ENCODE measurements around the gene TASL.
A peak's percentile ranks its signal among the peaks of the same experiment; 100 is the strongest.
"Not testable (repeated sequence)": the region's sequence is repeated elsewhere in the genome, so short reads cannot be mapped to it uniquely, and the experiment has no call there.

The TASL gene, protein sequence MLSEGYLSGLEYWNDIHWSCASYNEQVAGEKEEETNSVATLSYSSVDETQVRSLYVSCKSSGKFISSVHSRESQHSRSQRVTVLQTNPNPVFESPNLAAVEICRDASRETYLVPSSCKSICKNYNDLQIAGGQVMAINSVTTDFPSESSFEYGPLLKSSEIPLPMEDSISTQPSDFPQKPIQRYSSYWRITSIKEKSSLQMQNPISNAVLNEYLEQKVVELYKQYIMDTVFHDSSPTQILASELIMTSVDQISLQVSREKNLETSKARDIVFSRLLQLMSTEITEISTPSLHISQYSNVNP

DNA sequence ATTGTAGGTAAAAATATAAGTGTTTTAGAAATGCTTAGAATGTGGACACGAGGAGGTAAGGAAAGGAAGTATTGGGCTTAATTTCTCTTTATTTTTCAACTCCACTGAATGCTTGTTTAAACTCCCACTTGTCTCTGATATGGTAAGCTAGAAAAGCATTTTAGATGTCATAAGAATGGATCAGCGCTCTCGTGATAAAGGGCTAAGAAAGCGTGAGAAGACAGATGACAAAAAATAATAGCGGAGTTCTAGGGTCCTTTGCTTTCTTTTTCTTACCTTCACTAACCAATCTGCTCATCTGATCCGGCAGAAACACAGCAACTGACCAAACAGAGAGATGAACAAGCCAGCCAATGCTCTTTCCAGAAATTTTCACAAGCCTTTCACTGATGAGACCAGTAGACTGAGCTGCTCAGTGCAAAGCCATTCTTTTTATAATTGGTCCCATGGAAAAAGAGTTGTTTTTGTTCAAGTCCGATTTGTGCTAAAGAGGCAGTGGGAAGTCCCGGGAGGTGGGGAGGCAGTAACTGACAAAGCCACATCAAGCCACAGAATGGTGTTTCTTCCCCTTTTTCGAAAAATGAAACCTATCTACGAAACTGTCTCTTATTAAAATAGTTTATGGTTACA, at the start of gene TASL:
Gene TASL, minus strand, starts transcription at position 405 of the 630 bp plus-strand sequence. CDS start 17,411 bp downstream, outside the sequence.
- DNase-seq (ENCODE audit: low read depth): no peak

DNA sequence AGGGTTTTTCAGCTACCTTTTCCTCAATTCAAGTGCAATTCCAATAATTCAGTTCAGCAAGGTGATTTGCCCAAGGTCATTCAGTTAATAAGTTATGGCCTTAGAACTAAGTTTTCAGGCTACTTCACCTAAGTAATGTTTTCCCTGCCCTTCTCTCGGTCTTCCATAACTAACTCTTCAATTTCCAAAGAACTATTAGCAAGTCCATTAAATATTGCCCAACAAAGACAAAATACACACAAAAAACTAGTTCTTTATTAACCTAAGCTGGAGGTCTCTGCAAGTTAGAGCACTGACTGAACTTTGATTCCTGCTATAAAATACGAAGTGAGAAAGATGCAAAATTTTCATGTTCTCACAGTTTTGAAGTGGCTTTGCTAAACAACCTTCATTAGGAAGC, 48.8 kb upstream of the TASL start:
- DNase-seq (ENCODE audit: low read depth): no peak

DNA sequence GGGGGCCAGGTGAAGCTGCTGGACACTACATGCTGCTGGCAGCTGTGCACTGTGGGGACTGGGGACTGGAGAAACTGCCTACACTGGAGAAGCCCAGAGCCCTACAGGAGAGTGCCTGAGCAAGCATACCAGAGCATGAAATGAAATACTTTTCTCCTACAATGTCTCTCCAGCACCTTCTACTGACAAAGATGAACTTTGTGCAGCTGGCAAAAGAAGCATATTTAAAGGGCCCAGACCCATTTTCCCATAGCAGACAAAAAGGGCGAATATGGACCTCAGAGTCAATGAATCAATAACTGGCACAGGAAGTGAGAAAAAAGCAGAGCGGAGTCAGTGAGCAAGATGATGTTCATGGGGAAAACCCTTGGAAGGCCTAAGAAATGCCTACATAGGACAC, 44.8 kb upstream of the TASL start:
- DNase-seq (ENCODE audit: low read depth): no peak

DNA sequence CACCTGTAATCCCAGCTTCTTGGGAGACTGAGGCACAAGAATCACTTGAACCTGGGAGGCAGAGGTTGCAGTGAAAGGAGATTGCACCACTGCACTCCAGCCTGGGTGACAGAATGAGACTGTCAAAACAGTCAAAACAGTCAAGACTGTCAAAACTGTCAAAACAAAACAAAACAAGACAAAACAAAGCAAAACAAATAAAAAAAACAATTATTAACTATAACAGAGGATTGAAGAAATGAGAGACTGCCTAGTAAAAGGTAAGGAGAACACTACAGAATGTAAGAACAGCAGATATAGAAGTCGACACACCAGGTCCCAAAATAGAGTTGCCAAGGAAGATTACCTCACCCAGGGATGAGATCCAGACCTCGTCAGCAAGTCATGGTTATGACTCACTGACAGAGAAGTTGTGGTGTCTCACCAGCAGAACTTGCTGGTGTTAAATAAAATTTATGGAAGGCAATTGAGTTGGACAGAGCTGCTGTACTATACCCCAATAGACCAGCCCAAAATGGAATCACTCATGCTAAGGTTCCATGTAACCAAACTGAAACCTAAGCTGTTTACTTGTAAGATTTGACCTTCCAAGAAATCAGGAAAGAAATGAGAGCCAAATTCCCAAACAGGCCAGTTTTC, 43.5 kb upstream of the TASL start:
- peak; percentile 71 for DNase-seq (ENCODE audit: low read depth)

DNA sequence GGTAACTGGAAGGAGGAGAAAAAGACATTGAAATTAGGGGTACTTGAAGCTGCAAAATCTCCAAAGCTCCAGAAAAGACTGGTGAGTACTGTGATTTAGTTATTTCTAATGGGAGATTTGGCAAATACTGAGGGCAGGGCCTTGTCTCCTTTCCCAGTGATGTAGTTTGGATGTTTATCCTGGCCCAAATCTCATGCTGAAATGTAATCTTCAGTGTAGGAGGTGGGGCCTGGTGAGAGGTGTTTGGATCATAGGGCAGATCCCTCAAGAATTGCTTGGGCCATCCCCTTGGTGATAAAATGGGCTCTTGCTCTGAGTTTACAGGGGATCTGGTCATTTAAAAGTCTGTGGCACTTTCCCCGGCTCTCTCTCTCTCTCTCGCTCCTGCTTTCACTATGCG, 42.6 kb upstream of the TASL start:
- no peak for DNase-seq (ENCODE audit: low read depth)

DNA sequence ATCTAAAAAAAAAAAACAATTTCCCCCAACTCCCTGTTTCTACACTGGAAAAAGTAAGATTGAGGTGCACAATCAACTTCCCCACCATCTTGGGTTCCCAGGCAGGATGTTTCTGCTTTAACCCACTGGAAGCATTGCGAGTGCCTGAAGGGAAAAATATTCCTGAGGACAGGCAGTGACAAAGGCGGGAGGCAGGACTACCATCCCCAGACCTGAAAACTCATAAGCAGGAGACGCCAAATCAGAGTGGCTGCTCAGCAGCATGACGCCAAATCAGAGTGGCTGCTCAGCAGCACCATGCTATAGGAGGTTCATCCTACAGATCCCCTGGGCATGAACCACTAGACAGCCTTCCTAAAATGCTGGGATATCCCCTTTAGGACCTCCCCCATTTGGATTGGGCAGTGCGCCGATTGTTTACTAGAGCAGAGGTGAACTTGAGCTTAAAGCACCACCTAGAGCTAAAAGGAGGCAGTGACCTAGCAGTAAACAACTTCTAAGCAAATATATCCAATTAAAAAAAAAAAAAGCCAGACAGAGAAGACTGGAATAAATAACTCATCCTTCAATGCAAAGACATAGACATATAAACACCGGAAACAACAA, 40.7 kb upstream of the TASL start:
- no peak for DNase-seq (ENCODE audit: low read depth)

DNA sequence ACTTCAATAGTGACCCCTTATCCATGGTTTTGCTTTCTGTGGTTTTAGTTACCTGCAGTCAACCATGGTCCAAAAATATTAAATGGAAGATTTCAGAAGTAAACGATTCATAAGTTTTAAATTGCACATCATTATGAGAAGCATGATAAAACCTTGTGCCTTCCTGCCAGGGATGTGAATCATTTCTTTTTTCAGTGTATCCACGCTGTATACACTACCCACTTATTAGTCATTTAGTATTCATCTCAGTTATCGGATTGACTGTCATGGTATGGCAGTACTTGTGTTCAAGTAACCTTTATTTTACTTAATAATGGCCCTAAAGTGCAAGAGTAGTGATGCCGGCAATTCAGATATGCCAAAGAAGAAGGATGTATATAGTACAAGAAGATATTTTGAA, 37.7 kb upstream of the TASL start:
- DNase-seq (ENCODE audit: low read depth): no peak

DNA sequence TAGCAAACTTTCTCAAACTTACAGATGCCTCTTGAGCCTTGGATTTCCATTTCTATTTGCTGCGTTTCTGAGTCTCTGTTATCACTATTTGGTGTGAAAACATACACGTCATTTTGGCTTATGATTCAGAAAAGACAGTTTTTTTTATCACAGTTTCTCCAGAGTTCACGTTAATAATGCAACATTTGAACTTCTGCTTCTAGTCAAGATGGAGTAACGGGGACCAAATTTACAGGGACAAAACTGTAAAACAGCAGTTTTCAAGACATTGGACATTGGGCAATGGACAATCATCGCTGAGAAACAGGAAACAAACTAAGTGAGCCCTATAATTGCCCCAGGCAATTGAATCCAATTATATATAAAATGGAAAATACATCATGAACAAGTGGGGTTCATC, 36.2 kb upstream of the TASL start:
- DNase-seq (ENCODE audit: low read depth): no peak

DNA sequence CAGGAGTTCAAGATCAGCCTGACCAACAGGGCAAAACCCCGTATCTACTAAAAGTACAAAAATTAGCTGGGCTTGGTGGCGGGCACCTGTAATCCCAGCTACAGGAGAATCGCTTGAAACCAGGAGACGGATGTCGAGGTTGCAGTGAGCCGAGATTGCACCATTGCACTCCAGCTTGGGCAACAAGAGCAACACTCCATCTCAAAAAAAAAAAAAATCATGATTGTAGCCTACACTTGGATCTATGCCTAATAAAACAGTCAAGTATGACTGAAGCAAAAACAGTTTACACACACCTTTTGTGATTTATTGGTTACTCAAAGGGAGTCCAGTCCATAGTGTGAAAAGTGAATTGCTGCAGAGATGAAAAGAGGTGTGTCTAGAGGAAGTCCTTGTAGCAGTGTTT, 34.7 kb upstream of the TASL start:
- no peak for DNase-seq (ENCODE audit: low read depth)

DNA sequence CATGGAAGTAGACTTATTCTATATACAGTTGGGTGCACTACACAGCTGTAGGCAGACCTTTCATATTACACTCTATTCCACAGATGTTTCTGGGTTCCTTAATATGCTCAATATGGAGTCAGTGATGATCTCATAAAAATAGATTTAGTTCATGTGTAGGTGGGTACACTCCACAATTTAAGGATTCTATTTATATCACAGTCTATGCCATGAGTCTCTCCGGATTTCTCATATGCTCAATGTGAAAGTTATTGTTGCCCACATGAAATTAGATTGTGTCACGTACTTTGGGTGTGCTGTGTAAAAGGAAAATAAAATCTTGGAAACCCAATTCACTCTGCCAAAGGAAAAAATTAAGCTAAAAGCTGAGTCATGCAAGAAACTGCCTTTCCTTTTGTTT, 32.5 kb upstream of the TASL start:
- DNase-seq (ENCODE audit: low read depth): no peak

DNA sequence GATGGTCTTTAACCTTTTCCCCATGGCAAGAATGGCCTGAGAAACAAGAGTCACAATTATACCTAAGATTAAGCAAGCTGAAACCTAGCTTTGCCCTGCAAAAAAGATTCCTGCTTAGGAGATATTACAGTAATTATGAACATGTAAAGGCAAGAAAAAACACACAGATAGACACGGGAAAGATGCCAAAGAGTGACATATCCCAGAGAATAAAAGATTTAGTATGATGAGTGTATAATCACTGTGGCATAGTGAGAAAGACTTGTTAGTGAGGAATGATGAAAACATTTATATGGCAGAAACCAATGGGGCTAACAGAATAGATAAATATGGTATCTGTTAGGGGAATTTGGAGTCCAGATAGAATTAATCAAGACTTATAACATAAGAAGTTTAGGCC, 29.6 kb upstream of the TASL start:
- no peak for DNase-seq (ENCODE audit: low read depth)

DNA sequence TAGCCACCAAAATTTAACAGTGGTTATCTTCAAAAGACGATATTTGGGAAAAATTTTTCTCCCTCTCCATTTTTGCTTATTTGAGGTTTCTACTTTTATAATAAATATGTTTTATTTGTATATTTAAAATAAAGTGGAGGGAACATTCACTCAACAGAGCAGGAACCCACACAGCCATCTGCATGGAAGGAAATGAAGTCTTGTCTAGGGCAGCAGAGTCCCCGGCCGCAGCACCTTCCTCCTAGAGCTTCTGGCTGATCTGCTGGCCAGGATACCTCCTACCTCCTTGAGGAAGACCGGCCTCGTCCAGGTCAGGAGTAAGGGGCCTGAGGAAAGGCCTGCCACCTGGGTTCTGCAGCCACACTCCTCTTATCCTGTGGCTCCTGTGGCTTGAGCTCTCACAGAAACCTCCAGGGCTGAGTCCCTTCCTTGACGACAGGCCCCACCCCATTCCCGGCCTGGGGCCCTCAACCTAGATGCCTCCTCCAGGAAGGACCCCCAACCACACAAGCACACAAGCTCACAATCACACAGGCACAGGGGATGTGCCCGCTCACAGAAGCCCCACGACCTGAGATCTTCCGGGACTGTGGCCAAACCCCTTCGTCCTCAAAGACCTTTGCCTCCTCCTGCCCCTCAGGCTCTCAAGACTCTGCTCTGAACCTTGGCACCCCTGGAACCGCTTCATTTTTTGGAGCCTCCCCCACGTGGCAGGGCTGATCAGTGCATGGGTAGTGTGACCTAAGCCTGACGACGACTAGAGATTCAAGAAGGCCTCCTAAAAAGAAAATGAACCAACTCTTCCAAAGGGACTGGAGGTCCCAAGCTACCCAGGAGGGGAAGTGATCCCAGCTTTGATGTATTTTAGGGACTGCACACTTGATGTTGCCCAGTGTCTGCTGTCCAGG, 23.0 kb upstream of the TASL start:
- DNase-seq (ENCODE audit: low read depth): not testable (repeated sequence)

DNA sequence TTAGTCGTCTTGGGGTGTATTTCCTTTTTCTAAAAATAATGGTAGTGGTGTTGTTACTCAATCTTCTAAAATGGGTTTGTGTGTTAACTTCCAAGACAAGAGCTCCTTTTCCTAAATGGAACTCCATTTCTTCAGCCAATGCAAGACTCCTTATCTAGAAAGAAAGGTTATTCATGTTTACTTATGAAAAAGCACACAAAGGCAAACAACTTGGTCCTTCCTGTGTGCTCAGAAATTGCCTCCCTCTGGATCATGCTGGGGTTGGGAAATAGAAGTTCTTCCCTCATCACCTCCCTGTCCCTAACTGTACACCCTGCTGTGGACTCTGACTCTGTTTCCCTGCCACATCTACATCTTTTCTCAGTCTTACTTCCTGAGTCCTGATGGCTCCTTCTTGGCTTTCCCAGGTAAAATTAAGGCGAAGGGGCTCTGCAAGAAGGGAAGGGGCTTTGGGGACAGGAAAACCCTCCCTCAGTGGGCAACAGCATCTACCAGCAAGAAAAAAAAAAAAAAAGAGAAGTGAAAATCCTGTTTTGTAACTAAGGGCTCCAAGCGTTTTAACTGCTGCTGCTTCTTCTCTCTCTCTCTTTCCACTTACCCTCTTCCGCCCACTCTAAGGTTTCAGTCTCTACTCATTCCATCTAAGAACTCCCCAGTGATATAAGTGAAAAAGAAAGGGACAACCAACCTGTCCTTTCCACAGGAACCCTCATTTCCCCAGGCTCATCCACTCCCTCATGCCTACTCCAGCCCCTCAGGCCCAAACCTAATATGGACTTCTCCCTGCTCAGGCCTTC, 19.8 kb upstream of the TASL start:
- no peak for DNase-seq (ENCODE audit: low read depth)

DNA sequence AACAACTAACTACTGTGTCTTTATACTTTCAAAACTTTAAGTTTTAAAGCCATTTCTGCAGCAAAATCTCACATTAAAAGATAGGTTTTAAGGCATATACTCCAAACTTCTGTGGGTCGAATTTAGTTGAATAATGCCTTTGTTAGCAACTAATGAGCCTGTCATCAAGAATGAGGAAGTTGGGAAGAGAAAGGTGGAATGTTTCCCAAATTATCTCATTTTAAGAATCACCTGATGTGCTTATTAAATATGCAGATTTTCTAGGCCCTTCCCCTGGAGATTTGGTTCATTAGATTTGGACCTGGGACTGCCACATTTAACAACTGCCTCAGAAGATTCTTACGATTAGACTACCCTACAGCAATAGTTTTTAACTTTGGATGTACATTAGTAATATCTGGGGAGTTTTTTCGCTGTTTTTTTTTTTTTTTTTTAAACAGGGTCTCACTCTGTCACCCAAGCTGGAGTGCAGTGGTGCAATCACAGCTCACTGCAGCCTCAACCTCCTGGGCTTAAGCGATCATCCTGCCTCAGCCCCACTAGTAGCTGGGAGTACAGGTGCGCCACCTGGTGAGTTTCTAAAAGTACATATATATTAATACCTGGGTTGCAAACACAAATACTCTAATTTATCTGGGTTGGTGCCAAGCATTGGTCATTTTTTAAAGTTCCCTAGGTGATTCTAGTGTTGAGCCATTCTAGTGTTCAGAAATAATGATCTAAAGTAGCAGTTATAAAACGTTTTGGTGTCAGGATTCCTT, 16.1 kb upstream of the TASL start:
- DNase-seq (ENCODE audit: low read depth): no peak

DNA sequence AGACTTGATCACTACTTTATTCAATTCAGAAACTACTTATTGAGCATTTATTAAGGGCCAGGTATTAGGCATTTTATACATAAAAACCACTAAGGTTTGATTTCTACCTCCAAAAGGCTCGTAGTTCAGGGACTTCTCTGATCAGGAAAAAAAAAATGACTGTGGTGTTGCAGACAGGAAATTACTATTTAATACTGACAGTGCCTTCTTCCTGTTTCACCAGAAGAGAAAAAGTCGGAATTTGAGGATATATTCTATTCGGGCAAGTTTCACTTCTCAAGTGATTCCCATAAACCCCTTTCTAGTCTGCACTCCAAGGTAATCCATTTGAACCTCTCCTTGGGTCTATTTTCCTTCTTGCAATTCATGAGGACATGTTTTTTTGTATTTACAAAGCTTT, 15.3 kb upstream of the TASL start:
- no peak for DNase-seq (ENCODE audit: low read depth)

DNA sequence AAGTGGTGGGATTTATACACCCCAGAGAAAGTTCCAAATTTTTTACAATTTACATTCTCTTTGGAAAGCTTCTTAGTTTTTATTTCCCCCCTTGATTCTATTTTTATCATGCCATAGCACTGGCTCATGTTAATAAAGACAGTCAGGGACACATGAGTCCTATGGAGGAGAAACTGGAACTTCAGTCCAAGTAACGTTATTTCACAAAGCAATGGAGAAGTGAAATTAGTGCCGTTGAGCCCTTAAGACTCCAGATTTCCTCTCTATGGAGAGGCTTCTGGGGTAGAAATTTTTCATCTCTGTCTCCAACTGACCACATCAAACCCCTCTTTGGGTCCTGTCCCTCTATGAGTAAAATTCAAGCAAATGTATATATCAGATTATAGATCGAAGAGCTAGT, 12.8 kb upstream of the TASL start:
- no peak for DNase-seq (ENCODE audit: low read depth)

DNA sequence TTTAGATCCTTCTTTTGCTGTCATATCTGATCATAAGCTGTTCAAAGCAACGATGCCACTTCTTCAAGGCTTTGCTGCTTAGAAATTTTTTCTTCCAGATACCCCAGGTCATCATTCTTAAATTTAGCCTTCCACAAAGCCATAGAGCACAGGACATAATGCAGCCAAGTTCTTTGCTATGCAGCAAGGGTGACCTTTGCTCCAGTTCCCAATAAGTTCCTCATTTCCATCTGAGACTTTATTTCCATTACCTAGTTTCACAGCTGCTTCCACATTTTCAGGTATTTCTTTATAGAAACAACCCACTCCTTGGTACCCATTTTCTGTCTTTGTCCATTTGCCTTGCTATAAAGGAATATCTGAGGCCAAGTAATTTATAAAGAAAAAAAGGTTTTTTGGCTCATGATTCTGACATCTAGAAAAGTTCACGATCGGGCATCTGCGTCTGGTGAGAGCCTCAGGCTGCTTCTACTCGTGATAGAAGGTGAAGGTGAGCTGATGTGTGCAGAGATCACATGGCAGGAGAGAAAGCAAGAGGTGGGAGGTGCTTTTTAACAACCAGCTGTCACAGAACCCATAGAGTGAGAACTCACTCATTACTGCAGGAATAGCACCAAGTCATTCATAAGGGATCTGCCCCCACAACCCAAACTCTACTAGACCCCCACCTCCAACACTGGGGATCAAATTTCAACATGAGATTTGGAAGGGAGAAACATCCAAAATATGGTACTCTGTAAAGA, 11.8 kb upstream of the TASL start:
- DNase-seq (ENCODE audit: low read depth): no peak

DNA sequence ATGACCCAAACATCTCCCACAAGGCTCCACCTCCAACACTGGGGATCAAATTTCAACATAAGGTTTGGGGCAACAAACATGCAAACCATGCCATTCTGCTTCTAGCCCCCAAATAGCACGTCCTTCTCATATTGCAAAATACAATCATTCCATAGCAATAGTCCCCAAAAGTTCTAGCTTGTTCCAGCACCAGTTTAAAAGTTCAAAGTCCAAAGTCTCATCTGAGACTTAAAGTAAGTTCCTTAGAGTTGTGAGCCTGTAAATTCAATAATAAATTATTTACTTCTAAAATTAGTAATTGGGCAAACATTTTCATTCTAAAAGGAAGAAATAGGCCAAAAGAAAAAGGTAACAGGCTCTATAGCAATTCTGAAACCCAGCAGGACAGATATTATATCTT, 8.9 kb upstream of the TASL start:
- no peak for DNase-seq (ENCODE audit: low read depth)

DNA sequence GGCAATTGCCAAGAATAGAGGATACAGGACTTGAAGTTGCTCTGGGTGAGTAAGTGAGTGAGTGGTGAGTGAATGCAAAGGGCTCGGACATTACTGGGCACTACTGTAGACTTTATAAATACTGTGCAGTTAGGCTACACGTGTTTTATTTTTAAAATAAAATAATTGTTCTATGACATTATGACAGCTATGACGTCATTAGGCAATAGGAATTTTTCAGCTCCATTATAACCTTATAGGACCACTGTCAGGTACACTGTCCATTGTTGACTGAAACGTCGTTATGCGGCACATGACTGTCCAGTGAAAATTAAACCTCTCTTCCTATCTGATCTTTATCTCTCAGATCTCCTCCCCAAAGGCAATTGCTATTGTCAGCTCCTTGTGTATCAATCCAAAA, 5.1 kb upstream of the TASL start:
- DNase-seq (ENCODE audit: low read depth): no peak

DNA sequence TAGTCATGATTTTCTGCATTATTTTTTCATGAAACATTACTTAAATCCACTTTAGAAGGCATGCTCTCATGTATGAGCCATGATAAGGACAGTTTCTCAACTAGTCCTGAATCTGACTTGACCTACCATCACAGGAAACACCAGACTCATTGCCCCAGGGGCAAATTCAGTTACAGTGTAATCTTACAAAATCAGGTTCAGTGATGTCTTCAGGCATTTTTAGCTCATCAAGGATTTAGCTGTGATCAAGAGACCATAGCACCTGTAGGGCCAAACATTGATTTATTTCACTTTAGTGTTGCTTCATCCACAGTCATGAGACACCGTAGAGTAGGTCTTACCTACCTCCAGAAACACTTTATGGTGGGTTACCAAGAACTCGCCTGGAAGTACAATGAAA, 3.1 kb upstream of the TASL start:
- DNase-seq (ENCODE audit: low read depth): no peak
